GM19043 (cell line): ENCODE data around the gene REXO1.

ENCODE experiments used
- ATAC-seq: cut with Tn5 transposase; IDR thresholded peaks from one replicate; pipeline ENCODE4 v1.9.1; 2021; ENCODE audit warnings: low read depth; ENCODE audit not compliant: unreplicated experiment

REXO1 gene

DNA sequence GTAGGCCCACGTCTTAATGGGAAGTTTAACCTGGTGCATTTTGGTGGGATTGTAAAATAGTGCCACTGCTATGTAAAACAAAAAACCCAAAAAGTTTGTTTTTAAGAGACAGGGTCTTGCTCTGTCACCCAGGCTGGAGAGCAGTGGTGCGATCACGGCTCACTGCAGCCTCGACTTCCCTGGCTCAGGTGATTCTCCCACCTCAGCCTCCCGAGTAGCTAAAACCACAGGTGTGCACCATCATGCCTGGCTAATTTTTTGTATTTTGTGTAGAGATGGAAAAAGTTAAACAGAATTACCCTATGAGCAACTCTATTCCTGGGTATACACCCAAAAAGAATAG, 820 bp upstream of the REXO1 start:
- no peak for ATAC-seq

DNA sequence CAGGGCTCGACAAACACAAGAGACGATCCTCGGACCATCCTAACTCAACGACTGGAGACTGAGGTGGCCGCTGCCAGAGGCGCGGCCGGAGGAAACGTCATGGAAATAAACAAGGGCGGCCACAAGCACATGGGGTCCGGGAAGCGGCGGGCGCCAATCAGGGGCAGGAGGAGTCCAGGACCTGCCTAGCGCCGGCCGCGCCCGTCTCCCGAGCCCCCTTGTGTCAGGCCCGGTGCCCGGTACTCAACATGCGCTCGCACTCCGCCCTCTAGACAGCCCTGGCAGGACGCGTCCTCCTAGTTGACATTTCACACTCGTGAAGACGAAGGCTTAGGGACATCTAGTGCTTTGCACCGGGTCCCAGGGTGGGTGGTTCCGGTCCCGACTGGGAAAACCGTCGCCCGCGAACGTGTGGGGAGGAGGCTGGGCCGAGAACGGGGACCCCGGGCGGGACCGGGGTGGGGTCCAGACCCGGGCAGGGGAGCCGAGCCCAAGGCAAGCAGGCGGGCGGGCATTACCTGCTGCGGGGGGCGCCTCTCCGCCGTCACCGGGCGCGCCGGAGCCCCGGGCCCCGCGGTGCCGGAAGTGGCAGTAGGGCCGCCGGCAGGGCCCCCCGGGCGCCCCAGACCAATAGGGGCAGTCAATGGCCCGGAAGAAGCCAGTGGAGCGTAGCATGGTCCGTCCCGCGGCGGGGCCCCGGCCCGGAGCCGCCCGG, 442 bp downstream of the REXO1 start:
- peak; percentile 28 for ATAC-seq

DNA sequence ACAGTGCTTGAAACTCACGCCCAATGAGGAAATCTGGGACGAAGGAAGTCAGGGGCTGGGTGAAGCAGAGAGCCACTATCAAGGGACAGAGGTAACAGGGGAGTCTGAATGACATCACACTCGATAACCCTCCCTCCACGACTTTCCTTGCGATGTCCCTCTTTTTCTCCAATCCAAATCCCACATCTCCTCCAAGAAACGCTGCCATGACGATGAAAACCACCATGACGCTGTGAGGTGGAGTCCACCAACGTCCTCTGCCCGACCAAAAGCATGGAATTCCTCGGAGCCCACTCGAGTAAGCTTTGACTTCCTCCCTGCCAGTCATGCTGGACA, 967 bp downstream of the REXO1 start:
- no peak for ATAC-seq

DNA sequence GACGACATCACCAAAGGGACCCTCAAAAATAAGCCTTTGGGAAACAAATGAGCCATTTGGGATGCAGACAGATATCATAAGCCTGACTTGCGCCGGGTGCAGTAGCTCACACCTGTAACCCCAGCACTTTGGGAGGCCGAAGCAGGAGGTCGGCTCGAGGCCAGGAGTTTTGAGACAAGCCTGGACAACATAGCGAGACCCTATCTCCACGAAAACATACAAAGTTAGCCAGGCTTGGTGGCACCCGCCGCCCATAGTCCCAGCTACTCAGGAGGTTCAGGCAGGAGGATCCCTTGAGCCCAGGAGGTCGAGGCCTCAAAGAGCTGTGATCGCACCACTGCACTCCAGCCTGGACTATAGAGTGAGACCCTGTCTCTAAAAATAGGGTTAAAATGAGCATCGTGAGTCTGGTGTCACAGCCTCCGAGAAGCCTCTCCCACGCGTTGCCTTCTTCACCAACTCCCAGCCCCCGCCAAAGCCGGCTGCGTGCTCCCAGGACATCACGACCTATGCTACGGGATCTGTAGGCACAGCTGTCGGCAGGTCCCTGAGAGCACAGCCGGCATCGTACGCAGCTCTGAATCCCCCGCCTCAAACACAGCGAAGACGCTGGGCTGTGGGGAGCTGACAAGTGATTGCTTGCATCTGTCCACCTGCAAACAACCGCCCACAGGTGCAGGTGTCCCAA, 1.6 kb downstream of the REXO1 start:
- ATAC-seq = no peak

DNA sequence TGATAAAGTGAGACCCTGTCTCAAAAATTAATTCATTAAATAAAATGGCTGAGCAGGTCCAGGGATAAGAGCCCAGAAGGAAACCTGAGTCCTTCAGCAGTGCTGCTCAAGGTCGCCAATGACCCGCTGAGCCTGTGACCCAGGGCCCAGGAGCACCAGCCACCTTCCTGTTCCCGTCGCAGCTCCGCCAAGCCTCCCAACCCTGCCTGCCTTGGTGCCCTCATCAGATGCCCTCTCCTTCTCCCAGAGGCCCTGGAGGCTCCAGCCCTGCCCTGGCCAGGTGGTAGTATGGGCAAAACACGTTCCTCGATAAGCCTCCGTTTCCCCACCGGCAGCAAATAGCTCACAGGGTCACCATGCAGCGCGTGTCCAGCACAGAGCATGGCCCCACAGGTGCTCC, 2.6 kb downstream of the REXO1 start:
- ATAC-seq = no peak

DNA sequence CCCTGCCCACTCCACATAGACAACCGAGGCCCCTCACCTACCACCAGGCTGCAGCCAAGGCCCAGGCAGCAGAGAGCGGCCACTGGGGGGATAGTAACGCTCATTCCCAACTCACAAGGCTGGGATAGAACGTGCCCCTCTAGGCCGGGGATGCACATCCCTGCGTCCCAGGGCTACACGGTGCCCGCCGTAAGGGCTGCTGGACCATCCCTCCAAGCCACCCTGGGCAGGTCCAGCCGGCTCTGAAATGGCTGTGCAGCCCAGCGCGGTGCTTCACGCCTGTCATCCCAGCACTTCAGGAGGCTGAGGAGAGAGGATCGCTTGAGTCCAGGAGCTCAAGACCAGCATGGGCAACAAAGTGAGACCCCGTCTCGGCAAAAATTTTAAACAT, 3.2 kb downstream of the REXO1 start:
- ATAC-seq = no peak

DNA sequence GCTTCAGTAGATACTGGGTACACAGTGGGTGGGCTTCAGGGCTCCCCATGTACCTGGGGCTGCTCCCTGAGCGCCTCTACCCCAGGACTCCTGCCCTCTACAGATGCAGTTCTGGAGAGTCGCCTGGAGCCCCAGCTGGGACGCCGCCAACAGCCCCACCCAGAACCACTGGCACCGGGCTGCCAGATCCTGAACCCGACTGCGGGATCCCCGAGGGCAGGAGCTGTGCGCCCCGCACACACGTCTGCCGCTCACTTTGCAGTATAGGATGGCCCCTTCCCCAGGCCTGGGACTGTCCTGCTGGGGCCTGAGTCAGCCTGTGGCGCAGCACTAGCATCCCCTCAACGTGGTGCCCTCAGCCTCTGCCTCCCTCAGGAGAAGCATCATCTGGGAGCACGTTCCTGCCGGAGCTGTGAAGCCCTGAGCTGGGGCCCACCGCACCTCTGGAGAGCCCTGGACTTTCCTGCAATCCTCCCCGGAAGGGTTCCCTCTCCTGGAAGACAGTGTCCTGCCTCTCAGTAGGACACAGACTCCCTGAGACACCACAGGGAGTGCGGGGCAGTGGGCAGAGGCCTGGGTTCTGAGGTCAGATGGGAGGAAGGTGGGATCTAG, 3.7 kb downstream of the REXO1 start:
- no peak for ATAC-seq

DNA sequence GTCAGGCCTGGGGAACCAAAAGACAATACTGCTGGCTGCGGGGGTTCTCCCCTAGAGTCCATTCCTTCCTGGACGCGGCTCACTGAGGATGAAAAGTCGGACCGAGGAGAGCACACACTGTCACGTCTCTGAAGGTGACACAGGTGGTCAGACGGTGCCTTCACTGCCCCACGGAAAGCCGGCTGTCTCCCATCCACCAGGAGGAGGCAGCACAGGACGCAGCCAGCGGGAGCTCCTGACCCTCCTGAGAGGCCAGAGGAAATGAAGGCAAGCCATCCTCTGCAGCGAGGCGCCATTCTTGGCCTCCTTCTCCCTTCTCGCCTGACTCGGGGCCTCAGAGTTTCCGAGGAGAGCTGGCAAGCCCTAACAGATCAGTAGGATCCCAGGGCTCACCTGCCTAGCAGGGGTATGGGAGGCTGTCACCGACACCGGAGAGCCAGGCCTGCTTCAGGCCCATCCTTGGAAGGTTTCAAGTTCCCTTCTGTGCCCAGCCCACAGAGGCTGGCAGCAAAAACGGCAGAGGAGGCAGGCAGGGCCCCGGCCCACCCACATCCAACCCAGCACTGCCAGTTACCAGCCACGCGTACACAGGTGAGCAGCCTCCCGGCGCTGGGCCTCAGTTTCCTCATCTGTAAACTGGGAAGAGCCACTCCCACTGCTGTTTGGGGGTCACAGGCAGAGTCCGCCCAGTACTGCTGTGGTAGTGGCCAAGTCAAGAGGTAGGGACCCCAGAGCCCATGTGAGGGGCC, 4.5 kb downstream of the REXO1 start:
- no peak for ATAC-seq

DNA sequence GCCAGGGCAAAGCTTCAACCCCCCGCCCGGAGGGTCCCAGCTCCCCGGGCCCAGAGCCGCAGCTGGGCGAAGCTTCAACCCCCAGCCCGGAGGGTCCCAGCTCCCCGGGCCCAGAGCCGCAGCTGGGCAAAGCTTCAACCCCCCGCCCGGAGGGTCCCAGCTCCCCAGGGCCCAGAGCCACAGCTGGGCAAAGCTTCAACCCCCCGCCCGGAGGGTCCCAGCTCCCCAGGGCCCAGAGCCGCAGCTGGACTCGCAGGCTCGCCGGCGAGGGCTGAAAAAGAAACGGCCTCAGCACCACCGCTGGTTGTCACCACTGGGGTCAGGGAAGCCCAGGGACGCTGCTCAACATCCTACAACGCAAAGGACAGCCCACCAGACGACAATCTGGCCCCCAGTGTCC, 5.2 kb downstream of the REXO1 start:
- no peak for ATAC-seq

DNA sequence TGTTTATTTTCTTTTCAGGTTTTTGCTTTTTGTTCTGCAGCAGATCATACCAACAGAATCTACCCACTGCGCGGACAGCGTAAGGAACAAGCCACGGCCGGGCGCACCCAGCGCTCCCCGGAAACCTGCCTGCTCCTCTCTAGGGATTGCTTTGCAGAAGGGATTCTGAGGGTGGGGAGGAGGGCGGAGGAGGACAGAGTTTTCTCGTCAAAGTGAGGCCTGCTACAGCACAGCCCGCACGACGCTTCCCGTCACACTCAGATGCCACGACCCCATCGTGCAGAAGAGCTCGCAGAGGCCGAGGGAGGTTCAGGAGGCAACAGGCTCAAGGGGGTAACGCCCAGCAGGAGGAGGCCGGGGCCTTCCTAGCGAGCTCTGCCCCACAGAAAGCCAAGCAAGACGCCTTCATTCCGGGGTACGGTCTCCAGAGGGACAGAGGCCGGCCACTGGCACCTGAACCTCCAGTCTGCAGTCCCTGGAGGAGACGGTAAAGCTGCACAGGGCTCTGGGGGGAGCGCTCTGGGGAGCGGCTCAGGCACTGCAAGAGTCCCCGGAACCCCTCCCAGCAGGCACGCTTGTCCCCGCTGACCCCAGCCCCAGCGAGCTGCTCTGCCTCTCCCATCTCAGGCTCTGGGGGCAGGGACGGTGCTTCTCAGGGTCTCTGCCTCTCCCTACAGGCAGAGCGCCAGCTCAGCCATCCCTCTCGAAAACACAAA, 6.9 kb downstream of the REXO1 start:
- ATAC-seq = no peak

DNA sequence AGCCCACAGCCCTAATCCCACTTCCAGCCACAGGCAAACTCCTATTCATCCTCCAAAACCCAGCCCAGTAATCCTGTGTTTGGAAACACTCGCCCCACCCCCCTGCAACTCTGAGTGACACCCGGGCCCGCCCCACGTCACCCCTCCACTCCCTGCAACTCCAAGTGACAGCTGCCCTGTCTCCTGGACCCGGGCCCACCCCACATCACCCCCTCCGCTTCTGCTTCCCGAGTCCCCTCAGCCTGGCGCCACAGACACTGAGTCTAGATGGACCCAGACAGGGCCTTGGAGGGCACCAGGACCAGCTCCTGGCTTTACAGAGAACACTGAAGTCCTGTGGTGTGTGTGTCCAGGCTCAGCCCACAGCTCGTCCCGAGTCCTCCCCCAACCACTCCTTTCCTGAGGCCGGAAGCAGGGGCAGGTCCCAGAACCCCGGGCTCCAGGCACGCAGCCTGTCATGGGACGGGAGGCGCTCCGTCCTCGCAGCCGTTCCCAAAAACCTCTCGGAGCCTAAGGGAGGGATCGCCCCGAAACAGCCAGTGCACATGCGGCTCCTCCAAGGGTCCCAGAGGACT, 7.7 kb downstream of the REXO1 start:
- ATAC-seq = no peak

DNA sequence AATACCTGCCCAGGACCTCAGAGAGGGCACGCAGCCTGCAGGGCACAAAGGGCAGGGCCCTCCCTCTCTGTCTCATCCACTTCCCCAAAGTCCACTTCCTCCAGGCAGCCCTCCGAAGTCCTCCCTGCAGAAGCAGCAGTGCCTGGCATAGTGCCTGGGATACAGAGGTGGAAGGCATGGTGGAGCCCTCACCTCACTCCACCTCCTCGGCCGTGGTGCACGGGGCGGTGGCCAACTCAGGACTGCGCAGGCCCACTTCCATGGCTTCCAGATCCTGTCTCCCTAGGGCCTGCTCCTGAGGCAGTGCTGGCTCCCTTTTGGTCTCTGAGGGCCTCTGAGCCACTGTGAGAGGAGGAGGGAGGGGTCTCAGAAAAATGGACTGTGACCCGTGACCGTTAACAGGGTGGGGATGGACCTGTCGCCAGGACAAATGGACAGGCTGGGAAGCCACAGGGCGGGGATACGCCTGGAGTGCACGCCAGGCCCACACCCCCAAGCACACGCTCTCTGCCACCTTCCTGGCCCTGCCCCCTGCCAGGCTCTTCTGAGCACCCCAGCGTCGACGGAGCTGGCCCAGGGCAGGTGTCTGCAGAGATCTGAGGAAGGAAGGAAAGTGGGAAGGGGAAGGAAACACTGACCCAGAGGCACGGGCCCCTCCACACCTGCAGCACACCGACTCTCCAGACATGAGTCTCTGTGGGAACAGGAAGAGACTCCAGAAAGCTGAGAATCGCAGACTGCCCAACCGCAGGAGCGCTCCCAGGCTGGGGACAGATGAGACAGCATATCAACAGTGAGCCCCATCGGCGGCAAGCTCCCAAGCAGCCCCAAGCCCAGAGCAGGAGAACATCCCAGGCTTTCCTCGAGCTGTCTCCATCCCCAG, 8.4 kb downstream of the REXO1 start:
- ATAC-seq = no peak

DNA sequence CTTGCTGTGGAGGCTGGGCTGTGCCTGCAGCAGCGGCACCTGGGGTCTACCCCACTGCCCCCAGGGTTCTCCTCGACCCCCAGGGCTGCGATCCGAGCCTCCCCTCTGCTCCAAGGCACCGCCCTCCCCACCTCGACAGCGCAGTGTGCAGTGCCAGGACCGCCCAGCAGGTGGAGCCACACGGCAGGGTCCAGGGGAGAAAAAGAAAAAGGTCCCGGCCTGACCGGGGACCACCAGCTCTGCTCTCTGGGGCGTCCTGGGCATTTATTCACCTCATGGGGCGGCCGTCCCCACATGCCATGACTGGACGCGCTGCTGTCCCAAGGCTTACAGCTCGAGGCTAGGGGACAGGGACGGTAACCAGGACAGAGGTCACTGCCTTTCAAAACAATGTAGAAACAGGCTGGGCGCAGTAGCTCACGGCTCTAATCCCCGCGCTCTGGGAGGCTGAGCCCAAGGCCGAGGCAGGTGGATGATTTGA, 10.6 kb downstream of the REXO1 start:
- ATAC-seq = no peak

DNA sequence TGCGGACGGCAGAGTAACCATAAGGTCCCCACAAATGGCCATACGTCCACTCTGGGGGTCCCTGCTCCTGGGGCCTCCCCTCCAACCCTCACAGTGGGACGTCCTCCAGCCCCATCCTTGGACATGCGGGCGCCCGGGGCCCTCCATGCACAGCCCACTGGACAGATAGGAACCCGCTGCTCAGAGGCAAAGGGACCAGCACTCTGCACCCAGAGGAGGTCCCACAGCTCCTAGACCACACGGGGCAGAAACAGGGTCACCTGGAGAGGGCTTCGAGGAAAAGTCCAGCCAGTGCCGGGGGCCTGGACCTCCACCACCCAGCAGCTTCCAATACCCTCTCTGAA, 11.1 kb downstream of the REXO1 start:
- ATAC-seq = no peak

DNA sequence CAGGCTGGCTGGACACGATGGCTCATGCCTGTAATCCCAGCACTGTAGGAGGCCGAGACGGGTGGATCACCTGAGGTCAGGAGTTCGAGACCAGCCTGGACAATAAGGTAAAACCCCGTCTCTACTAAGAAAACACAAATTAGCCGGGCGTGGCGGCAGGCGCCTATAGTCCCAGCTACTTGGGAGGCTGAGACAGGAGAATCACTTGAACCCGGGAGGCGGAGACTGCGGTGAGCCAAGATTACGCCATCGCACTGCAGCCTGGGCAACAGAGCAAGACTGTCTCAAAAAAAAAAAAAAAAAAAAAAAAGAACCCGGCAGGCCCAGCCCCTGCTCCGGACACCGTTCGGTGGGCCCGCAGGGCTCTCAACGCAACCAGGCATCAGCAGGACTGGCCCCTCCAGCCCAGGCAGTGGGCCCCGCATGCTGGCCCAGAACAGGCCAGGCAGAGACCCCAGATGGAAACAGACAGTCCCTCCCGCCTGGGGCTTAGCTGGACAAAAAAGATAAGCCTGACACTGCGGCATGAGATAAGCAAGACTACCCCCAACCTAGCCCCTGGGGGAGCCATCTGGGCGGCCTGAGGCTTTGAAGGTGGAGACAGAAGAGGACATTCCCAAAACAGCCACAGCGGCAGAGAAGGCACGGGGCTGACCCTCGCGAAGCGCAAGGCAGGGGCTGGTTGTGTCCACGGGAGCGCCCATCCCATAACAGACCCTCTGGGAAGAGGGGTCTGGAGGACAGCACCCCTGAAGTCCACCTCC, 11.6 kb downstream of the REXO1 start:
- ATAC-seq = no peak

DNA sequence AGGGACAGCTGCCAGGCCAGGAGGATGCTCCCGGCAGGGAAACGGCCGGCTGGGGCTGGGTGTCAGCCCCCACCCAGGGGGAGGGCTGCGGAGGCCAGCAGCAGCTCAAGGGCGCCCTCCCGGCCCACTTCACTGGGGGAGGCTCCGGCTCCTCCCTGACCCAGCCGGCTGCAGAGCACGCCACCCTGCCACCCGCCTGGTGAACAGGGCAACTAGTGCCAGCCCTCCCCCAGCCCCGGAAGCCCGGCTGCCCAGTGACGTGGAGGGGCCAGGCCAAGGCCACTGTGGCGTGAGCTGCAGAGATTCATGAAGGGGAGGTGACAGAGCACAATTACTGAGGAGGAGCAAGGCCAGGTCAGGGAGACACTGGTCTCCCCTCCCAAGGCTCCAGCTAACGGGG, 14.7 kb downstream of the REXO1 start:
- ATAC-seq = no peak

DNA sequence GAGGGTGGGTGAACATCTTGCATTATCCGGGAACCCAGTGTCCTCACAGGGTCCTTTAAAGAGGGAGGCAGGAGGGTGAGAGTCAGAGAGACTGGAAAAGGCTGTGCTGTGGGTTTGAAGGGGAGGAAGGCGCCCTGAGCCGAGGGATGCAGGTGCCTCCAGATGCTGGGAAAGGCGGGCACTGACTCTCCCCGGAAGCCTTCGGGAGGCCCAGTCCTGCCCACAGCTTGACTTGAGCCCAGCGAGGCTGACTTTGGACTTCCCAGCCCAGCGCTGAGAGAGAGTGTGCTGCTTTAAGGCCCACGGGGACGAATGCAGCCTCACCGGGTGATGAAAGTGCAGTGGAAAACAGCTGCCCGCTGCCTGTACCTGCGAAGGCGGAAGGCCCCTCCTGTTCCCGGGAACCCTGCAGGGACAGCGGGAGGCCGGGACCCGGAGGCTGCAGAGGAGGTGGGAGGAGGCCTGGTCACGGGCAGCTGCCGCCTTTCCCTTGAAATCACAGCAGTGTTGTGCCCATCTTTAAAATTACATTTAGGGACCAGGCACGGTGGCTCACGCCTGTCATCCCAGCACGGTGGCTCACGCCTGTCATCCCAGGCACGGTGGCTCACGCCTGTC, 16.1 kb downstream of the REXO1 start:
- ATAC-seq = no peak

DNA sequence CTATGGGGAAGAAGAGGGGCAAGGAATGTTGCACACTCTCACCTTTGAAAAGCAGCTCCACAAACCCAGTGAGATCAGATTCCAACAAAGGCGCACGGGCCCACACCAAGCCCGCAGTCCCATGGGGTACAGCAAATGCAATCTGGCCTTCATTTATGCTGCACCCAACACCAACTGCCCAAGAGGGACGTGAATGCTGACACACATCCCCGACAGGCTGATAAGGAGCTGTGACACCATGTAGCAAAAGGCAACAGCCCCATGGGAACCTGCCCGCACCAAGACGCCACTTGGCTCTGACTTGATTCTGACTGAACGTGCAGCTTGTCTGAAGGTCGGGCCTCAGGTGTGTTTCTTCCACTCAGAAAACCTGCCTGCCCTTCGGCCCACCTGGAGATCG, 17.3 kb downstream of the REXO1 start:
- no peak for ATAC-seq

DNA sequence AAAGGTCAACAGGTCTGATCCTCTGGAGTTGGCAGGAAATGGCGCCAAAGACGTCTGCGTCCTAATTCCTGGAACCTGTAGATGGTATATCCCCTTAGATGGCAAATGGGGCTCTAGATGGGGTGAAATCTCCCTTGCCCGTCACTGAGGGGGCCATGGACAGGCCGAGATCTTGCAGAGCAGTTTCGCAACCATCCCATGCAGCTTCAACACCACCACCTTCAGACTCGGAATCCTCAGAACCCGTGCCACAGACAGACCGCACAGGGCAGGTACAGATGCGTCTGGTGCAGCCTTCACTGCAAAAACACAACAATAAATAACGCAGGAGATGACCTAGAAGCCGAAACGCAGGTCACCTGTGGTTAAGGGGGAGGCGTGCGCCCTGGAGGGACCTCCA, 17.7 kb downstream of the REXO1 start:
- ATAC-seq = no peak
